Stimulated activated CD4-positive, alpha-beta T cell treated with anti-CD3 and anti-CD28 coated beads, TNF-alpha, amount 100 ng/mL, for 48 hours (primary cell): ENCODE data around the gene RAX2.

Source experiments
- DNase-seq, 3 donors: peaks; one replicate each; pipeline ENCODE4 v3.0.0-alpha.2; 2020; ENCODE audit warnings: low read depth in 3 of 3

The RAX2 gene

DNA sequence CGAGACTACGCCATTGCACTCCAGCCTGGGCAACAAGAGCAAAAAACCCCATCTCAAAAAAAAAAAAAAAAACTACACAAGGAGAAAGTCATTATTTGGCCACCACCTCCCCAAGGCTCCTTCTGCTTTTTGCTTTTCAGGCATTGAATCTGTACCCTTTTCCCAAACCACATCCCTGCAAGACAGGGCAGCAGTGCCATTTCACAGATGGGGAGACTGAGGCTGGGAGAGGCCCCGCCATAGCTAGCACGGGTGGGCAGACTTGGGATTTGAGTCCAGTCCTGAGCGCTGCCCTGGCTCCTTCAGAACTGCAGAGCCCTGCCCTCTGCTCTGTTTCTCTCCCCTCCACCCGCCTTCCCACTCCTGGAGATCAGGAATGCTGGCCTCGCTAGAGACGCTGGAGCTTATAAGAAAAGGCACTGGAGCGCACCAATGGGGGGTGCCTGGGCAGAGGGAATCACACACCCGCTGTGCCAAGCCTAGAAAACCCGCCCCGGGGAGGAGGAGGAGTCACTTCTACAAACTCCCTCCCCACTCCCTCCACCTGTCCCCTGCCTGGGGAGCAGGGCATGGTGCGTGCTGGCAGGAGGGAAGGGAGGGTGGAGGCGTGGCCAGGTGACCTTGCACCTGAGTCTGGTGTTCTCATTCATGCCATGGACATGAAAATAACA is 46.3 kb downstream of the RAX2 start:
- DNase-seq = no peak

DNA sequence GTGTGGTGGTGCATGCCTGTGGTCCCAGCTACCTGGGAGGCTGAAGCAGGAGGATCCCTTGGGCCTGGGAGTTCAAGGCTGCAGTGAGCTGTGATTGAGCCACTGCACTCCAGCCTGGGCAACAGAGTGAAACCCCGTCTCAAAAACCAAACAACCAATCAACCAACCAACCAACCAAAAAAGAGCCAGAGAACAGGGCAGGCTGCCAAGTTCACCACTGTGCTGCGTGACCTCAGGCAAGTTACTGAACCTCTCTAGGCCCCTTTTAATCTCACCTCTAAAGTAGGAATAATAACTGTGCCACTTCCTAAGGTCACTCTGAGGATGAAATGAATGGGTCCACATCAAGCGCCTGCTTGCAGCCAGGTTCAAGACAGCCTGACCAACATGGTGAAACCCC is 46.9 kb downstream of the RAX2 start:
- no peak for DNase-seq

DNA sequence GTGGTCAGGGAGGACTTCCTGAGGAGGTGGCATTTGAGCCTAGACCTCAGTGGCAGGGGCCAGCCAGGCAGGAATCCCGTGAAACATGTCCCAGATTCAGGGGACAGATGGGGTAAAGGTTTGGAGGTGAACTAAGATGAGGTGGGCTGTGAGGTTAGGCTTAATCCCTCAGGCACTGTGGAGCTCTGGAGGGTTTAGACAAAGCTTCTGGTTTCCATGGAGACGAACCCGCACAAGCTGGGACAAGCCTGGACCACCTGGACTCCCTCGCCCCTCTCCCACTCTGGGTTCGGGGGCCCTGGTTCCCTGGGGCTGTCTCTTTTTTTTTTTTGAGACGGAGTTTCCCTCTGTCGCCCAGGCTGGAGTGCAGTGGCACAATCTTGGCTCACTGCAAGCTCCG is 48.1 kb downstream of the RAX2 start:
- no peak for DNase-seq

DNA sequence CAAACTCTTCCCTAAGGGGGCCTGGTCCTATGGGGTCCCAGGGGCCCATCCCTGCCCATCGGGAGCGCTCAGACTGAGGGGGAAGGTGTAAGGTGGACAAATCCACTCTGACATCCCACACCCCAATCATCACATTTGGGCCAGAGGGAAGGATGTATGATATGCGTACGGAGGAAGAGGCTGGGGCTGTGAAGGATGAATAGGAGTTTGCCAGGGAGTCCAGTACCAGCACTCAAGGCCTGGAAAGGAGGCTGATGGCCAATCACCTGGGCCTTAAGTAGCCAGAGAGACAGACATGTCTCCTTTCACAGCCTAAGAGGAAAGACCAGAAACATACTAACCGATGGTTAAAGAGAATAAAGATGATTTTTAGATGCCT is 48.9 kb downstream of the RAX2 start:
- DNase-seq = no peak

DNA sequence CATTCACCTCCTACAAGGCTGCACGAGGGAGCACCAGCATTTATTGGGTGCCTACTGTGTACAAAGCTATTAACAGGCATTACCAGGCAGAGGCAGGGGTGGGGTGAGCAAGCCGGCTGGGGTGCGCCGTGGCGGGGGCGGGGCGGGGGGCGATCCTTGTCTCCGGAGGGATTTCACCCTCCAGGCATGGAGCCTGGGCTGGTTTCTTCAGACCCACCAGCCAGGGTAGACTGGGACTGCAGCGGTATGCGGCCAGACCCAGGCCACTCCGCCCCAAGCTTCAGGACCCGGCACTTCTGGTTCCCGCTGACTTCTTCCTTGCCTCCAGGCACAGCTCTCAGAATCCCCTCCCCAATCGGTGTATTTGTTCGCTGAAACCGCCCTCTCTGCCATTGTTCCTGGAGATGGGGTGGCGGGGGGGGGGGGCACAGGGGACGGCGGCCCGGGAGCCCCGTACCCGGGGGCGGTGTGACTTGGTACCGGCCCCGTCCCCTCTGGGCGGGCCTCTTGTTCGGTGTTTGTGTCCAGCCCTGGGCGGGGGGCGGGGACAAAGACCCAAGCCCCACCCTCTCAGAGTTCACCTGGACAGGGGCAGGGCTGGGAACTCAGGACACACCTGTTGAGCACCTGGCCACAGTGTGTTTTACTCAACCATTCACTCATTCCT is 49.5 kb downstream of the RAX2 start:
- no peak for DNase-seq

DNA sequence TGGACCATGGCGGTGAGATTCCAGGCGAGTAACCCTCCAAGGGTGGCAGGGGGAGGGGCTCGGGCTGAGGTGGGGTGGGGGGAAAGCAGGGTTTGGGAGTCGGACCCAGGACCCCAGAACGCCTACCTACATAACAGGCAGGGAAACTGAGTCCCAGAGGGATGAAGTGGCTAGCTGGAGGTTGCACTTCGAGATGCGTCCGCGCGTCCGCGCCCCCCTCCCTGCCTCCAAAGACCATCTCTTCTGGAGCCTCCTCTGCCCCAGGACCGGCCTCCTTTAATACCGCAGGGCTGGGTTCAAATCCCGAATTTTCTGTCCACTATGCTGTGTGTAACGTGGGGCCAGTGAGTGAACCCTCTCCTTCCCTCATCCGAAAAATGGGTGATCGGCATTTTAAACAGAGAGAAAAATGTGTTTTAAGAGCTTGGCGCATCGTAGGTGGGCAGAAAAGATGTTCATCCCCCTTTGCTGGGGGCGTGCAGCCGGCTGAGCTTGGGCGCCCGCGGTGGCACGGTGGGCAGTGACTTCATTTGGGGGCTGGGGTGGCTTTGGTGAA is 50.1 kb downstream of the RAX2 start:
- no peak for DNase-seq

DNA sequence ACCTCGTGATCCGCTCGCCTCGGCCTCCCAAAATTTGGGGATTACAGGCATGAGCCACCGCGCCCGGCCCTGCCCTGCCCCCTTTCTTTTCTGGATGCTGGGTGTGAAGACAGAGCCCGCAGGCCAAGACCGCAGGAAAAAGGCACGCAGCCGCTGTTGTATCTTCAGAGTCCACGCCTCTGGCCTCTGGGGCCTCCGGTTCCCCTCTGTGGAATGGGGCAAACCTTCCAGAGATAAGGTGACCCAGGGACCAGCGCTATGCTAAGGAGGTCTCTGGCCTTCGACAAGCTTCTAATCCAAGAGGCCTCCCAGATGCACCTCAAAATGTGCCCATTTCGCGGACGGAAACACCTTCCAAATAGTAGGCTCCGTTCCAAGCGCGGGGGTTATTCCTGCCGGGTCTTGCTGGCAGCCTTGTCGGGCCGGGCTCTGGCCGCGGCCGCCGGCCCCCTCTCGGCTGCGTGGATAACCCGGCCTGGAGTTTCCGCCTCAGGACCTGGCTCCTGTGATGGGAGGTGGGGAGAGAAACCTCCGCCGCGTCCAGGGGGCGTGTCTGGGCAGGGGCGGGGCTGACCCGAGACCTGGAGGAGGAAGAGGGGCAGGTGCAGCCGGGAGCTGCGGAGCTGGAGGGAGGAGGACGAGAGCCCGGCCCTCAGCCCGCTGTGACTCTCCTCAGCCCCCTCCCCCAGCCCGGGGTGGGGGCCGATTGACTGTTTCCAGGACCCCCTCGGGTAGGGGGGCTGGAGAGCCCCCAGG is 50.7 kb downstream of the RAX2 start:
- DNase-seq = peak; percentile 80 to 87 (median 84)

DNA sequence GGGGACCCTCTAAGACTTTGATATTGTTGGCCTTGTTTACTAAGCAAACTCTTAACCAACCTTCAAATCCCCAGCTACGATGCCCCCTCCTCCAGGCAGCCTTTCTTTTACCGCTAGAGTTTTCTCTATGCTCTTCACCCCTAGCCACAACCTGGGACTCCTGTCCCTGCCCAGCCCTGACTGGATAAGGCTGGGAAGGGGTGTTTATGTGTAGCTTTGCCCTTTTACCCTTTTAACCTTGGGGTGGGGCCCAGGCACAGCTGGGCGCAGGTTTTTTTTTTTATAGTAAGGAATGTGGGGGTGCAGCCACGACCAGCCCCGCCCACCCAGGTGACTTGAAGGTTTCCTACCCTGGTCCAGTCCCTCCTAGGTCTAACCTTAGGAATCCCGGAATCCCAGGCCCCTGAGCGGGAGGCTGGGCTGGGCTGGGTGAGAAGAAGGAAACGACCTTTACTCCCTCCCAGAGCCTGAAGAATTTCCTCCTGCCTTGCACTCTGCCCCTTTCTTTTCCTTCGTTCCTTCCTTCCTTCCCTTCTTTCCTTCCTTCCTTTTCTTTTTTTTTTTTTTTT is 51.6 kb downstream of the RAX2 start:
- DNase-seq = no peak

DNA sequence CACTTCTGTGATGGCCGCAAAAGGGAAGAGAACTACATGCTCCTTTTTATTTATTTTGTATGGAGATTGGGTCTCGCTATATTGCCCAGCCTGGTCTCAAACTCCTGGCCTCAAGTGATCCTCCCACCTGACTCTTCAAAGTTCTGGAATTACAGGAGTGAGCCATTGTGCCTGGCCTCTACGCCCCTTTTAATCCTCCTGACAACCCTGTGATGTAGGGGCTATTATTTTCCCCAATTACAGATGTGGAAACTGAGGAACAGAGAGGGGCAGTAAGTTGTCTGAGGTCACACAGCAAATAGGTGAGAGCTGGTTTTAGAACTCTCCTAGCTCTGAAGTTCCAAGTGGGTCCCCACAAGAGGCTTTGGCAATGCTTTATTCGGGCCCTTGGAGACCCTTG is 52.2 kb downstream of the RAX2 start:
- no peak for DNase-seq
